Endothelial cell of umbilical vein (primary cell): ENCODE results near the gene HTRA3. TPM values are rescaled to one million over a fixed set of nuclear protein-coding genes. Genes with fewer than 3 reads are reported as not detected.

ENCODE experiments used
- BruUV-seq: library from RNA; stranded (reverse); fragments of 400-500 nt; replicated peaks from 2 replicates; lab custom pipeline; 2021; lab: Mats Ljungman, UMichigan
- CTCF ChIA-PET: fragments of 300-600, 350-600 bp; sonication (Branson Sonifier 250); formaldehyde crosslinking; loops from one replicate; lab custom pipeline; 2021; ENCODE audit warnings: antibody characterized with exemption, inconsistent platforms; lab: Charles Lee
- POLR2A ChIA-PET: fragments of 300-600, 350-600 bp; sonication (Branson Sonifier 250); formaldehyde crosslinking; loops from one replicate; lab custom pipeline; 2021; ENCODE audit warnings: antibody characterized with exemption, inconsistent platforms; lab: Charles Lee
- DNase-seq: peaks from one replicate; pipeline ENCODE4 v3.0.0-alpha.2; 2011; ENCODE audit warnings: low read depth, low spot score
- FAIRE-seq: peaks from 2 replicates; lab custom pipeline; 2011; peaks lifted over from hg19 to GRCh38; lab: Jason Lieb, UNC
- H2AFZ ChIP-seq: 2 replicates; pipeline ENCODE4 v1.6.0; 2012; ENCODE audit warnings: low read depth, low read length, control low read depth, inconsistent platforms
- H3K27ac ChIP-seq: 2 replicates; pipeline ENCODE4 v1.5.1; 2011; ENCODE audit warnings: low read depth, mild to moderate bottlenecking, control low read depth, low read length, moderate library complexity; ENCODE audit not compliant: insufficient read depth
- H3K27me3 ChIP-seq, 2 experiments: 2 replicates each; pipeline versions ENCODE4 v1.6.0 to v1.6.1; 2011; ENCODE audit warnings: low read length in 2 of 2, mixed read lengths in 1 of 2; ENCODE audit not compliant: control insufficient read depth in 2 of 2, insufficient read depth in 2 of 2
- H3K36me3 ChIP-seq, 2 experiments: 2 replicates in 1 of 2; 3 replicates in 1 of 2; pipeline ENCODE4 v1.5.1; 2011; ENCODE audit warnings: low read length in 2 of 2, mild to moderate bottlenecking in 1 of 2, moderate library complexity in 1 of 2; ENCODE audit not compliant: control insufficient read depth in 2 of 2, insufficient read depth in 2 of 2; ENCODE audit errors: extremely low read depth in 1 of 2
- H3K4me1 ChIP-seq: 3 replicates; pipeline ENCODE4 v1.5.1; 2011; ENCODE audit warnings: mild to moderate bottlenecking, low read length; ENCODE audit not compliant: control insufficient read depth, insufficient read depth; ENCODE audit errors: extremely low read depth
- H3K4me2 ChIP-seq: 2 replicates; pipeline ENCODE4 v1.6.1; 2011; ENCODE audit warnings: low read length, control low read depth, mixed read lengths; ENCODE audit not compliant: insufficient read depth
- H3K4me3 ChIP-seq, 3 experiments: fragments of 200-600 bp in 1 of 3; sonication (generic), shearing (Covaris generic) in 1 of 3; replicated peaks in 1 of 3; 2 replicates each; pipeline ENCODE4 v1.5.1; 2011 to 2016; ENCODE audit warnings: control low read depth in 3 of 3, low read length in 3 of 3, mild to moderate bottlenecking in 2 of 3, inconsistent platforms in 1 of 3, low read depth in 1 of 3, moderate library complexity in 1 of 3; ENCODE audit not compliant: insufficient read depth in 1 of 3
- H3K79me2 ChIP-seq: 2 replicates; pipeline ENCODE4 v1.6.0; 2012; ENCODE audit warnings: low read length, inconsistent platforms; ENCODE audit not compliant: control insufficient read depth, insufficient read depth
- H3K9ac ChIP-seq: replicated peaks from 2 replicates; pipeline ENCODE3; 2011; ENCODE audit warnings: low read length, control low read depth; ENCODE audit not compliant: insufficient read depth; ENCODE audit errors: extremely low read depth
- H3K9me1 ChIP-seq: replicated peaks from 3 replicates; pipeline ENCODE4 v1.6.0; 2011; ENCODE audit warnings: mild to moderate bottlenecking, low read length; ENCODE audit not compliant: control insufficient read depth, insufficient read depth; ENCODE audit errors: extremely low read depth
- H3K9me3 ChIP-seq: replicated peaks from 2 replicates; pipeline ENCODE4 v1.5.1; 2012; ENCODE audit warnings: low read length, inconsistent platforms; ENCODE audit not compliant: control insufficient read depth, insufficient read depth
- H4K20me1 ChIP-seq: replicated peaks from 2 replicates; pipeline ENCODE3; 2011; ENCODE audit warnings: mild to moderate bottlenecking, low read length; ENCODE audit not compliant: control insufficient read depth, insufficient read depth; ENCODE audit errors: extremely low read depth
- CTCF ChIP-seq, 2 donors: IDR thresholded peaks; 1 replicate in 1 of 2; 2 replicates in 1 of 2; pipeline ENCODE4 v1.5.1; 2011; ENCODE audit warnings: low read length in 2 of 2, mild to moderate bottlenecking in 2 of 2, moderate library complexity in 2 of 2, control low read depth in 1 of 2, inconsistent platforms in 1 of 2, low read depth in 1 of 2; ENCODE audit not compliant: insufficient read depth in 1 of 2; ENCODE audit errors: extremely low read depth in 1 of 2
- EZH2 ChIP-seq: IDR thresholded peaks from 2 replicates; pipeline ENCODE4 v1.6.1; 2012; ENCODE audit warnings: borderline replicate concordance, low read depth, mild to moderate bottlenecking, moderate library complexity, low read length, inconsistent platforms; ENCODE audit not compliant: severe bottlenecking
- FOS ChIP-seq: IDR thresholded peaks from 2 replicates; pipeline ENCODE4 v1.6.1; 2011; ENCODE audit warnings: mild to moderate bottlenecking, low read length, moderate library complexity, borderline replicate concordance; ENCODE audit not compliant: insufficient read depth
- GATA2 ChIP-seq: IDR thresholded peaks from 2 replicates; pipeline ENCODE4 v1.7.0; 2011; ENCODE audit warnings: low read depth, mild to moderate bottlenecking, moderate library complexity, mixed read lengths, low read length; ENCODE audit not compliant: insufficient read length, insufficient read depth
- JUN ChIP-seq: IDR thresholded peaks from 2 replicates; pipeline ENCODE4 v1.6.1; 2011; ENCODE audit warnings: borderline replicate concordance, low read depth; ENCODE audit not compliant: insufficient read length, insufficient read depth
- MAX ChIP-seq: IDR thresholded peaks from 2 replicates; pipeline ENCODE4 v1.6.1; 2011; ENCODE audit not compliant: insufficient read depth, insufficient read length
- MYC ChIP-seq: IDR thresholded peaks from one replicate; pipeline ENCODE4 v1.6.1; 2011; ENCODE audit warnings: mild to moderate bottlenecking, low read depth, low read length
- POLR2A ChIP-seq: IDR thresholded peaks from 2 replicates; pipeline ENCODE4 v1.6.1; 2012; ENCODE audit warnings: low read depth, mild to moderate bottlenecking, control low read depth, low read length
- POLR2AphosphoS5 ChIP-seq: IDR thresholded peaks from 2 replicates; pipeline ENCODE4 v1.6.1; 2012; ENCODE audit warnings: low read depth, mild to moderate bottlenecking, control low read depth, low read length, moderate library complexity; ENCODE audit not compliant: insufficient read depth
- dilution Hi-C: fragments of 300-500 bp; cut with MboI; formaldehyde crosslinking; loops from one replicate; pipeline ENCODE4 v1.15.0; 2019; ENCODE audit warnings: low sequenced_read_pairs; ENCODE audit not compliant: extremely low pct_ligation_motif_present
- intact Hi-C: fragments of 100-400 bp; cut with micrococcal nuclease; formaldehyde crosslinking; loops from one replicate; pipeline ENCODE4 v1.10.0; 2022
- polyA plus RNA-seq, 4 experiments: library from polyadenylated mRNA; depleted of rRNA in 3 of 4; stranded (reverse) in 3 of 4; unstranded in 1 of 4; fragments of >200 nt; gene quantifications; 2 replicates each; pipeline versions ENCODE4 v1.2.1 to v1.2.3, GENCODE V29; 2011 to 2012; ENCODE audit warnings: missing spikeins in 1 of 4
- total RNA-seq: library from RNA; stranded (reverse); gene quantifications from 2 replicates; pipeline ENCODE4 v1.2.3, GENCODE V29; 2021

HTRA3 gene
- total and polyA plus RNA-seq, 2 donors (not counting 3 experiments of a cell fraction or from before 2014, with no cell fraction given), result 9.0 to 12.0 TPM

GRCh38 chr4:8307714-8308113, 38.2 kb downstream of the HTRA3 start:
- Histone ChIP-seq H3K9me1 (no peaks in the 10 kb centered on the region), H3K27me3 (peaks cover 4 to 9% of the 10 kb centered on the region in 2 experiments), H3K4me3 (no peak overlapping the region), H3K4me1 (no peaks in the 10 kb centered on the region), H2AFZ (no peak overlapping the region), H3K9ac (no peak overlapping the region), H4K20me1 (no peaks in the 10 kb centered on the region), H3K79me2 (no peaks in the 10 kb centered on the region), H3K4me2 (no peak overlapping the region), H3K27ac (no peak overlapping the region), H3K36me3 (no peaks in the 10 kb centered on the region), H3K9me3 (no peaks in the 10 kb centered on the region)
- CTCF ChIA-PET, result interaction anchor here (1.7 kb wide), 1 partner anchor 17 kb away, joined by 3 read pairs; no protein-coding TSS in a partner anchor
- no TSS peak for BruUV-seq
- TF ChIP-seq JUN (no peak), GATA2 (no peak), EZH2 (no peak), FOS (no peak), POLR2AphosphoS5 (no peak), MAX (no peak), MYC (no peak), CTCF (IDR thresholded peaks at IDR 0.05; ENCODE audit: extremely low read depth in 1 of 2, insufficient read depth in 1 of 2, low read depth in 1 of 2, low read length in 2 of 2) (no peak), POLR2A (no peak)
- DNase-seq, result no peak
- POLR2A ChIA-PET, result no interaction called here
- FAIRE-seq, result no peak
- dilution Hi-C loops (no loop called here), intact Hi-C loops (no loop called here)
